ENCODE measurements around the gene ATG7.

ATG7 gene

GRCh38 chr3:11535243-11535960, 263.2 kb downstream of the ATG7 start:
- Histone ChIP-seq H2AFZ (no peak overlapping the region), H3K27me3 (ENCODE audit: control insufficient read depth, insufficient read depth, low read length) (no peaks in the 10 kb centered on the region), H3K4me1 (no peaks in the 10 kb centered on the region), H3K4me3 (ENCODE audit: low read depth, low read length) (no peak overlapping the region), H3K9ac (no peak overlapping the region), H3K36me3 (ENCODE audit: control insufficient read depth, insufficient read depth, low read length) (no peaks in the 10 kb centered on the region), H3K4me2 (ENCODE audit: low read length) (no peak overlapping the region), H3K9me3 (ENCODE audit: control insufficient read depth, low read length) (no peaks in the 10 kb centered on the region), H3K27ac (no peak overlapping the region), H3K79me2 (peaks cover 2% of the 10 kb centered on the region)
- no peak for TF ChIP-seq CTCF (IDR thresholded peaks at IDR 0.05)

- no peak overlapping the region for H3K27ac ChIP-seq
- H3K9ac ChIP-seq = no peak overlapping the region
- no peaks in the 10 kb centered on the region for H3K27me3 ChIP-seq (ENCODE audit: control insufficient read depth, insufficient read depth, low read length)
- H3K4me1 ChIP-seq = no peaks in the 10 kb centered on the region
- no peaks in the 10 kb centered on the region for H3K9me3 ChIP-seq (ENCODE audit: control insufficient read depth, low read length)
- no peak overlapping the region for H2AFZ ChIP-seq
- no peak overlapping the region for H3K4me2 ChIP-seq (ENCODE audit: low read length)
- H3K79me2 ChIP-seq = peaks cover 2% of the 10 kb centered on the region
- no peak for TF ChIP-seq CTCF (IDR thresholded peaks at IDR 0.05)
- no peaks in the 10 kb centered on the region for H3K36me3 ChIP-seq (ENCODE audit: control insufficient read depth, insufficient read depth, low read length)
- no peak overlapping the region for H3K4me3 ChIP-seq (ENCODE audit: low read depth, low read length)
These were observed 264.1 kb downstream of the ATG7 start for GRCh38 chr3:11536132-11536935.

GRCh38 chr3:11536936-11537612, 264.9 kb downstream of the ATG7 start:
- H3K9me3 ChIP-seq (ENCODE audit: control insufficient read depth, low read length) = no peaks in the 10 kb centered on the region
- no peaks in the 10 kb centered on the region for H3K4me1 ChIP-seq
- H3K27ac ChIP-seq = no peak overlapping the region
- H2AFZ ChIP-seq = no peak overlapping the region
- H3K36me3 ChIP-seq (ENCODE audit: control insufficient read depth, insufficient read depth, low read length) = no peaks in the 10 kb centered on the region
- no peaks in the 10 kb centered on the region for H3K79me2 ChIP-seq
- no peak for TF ChIP-seq CTCF (IDR thresholded peaks at IDR 0.05)
- no peaks in the 10 kb centered on the region for H3K27me3 ChIP-seq (ENCODE audit: control insufficient read depth, insufficient read depth, low read length)
- H3K4me2 ChIP-seq (ENCODE audit: low read length) = no peak overlapping the region
- no peak overlapping the region for H3K4me3 ChIP-seq (ENCODE audit: low read depth, low read length)
- H3K9ac ChIP-seq = no peak overlapping the region

- H3K27ac ChIP-seq = no peak overlapping the region
- H3K27me3 ChIP-seq (ENCODE audit: control insufficient read depth, insufficient read depth, low read length) = no peaks in the 10 kb centered on the region
- H3K79me2 ChIP-seq = no peaks in the 10 kb centered on the region
- H3K4me3 ChIP-seq (ENCODE audit: low read depth, low read length) = no peak overlapping the region
- H3K9ac ChIP-seq = no peak overlapping the region
- no peaks in the 10 kb centered on the region for H3K36me3 ChIP-seq (ENCODE audit: control insufficient read depth, insufficient read depth, low read length)
- no peak overlapping the region for H2AFZ ChIP-seq
- H3K9me3 ChIP-seq (ENCODE audit: control insufficient read depth, low read length) = no peaks in the 10 kb centered on the region
- no peaks in the 10 kb centered on the region for H3K4me1 ChIP-seq
- no peak for TF ChIP-seq CTCF (IDR thresholded peaks at IDR 0.05)
- H3K4me2 ChIP-seq (ENCODE audit: low read length) = no peak overlapping the region
These were observed 266.4 kb downstream of the ATG7 start for GRCh38 chr3:11538581-11538980.

All from parathyroid adenoma (tissue), 2 donors.